Esophagus squamous epithelium (tissue), 5 donors: Measurements from ENCODE around the gene RPTOR. TPM values are rescaled to one million over a fixed set of nuclear protein-coding genes. Genes with fewer than 3 reads are reported as not detected.

ENCODE experiments used
- DNase-seq: peaks from one replicate; lab custom pipeline; 2025; lab: John Stamatoyannopoulos, UW
- H3K27ac ChIP-seq, 4 donors: fragments of 200-600 bp; sonication (generic); one replicate each; pipeline ENCODE4 v1.5.1; 2016 to 2019; ENCODE audit warnings: mild to moderate bottlenecking in 1 of 4
- H3K27me3 ChIP-seq, 4 donors: fragments of 200-600 bp; sonication (generic); 1 replicate in 3 of 4; 2 replicates in 1 of 4; pipeline versions ENCODE4 v1.5.1 to v1.6.0; 2017 to 2021; ENCODE audit warnings: antibody characterized with exemption in 1 of 4
- H3K36me3 ChIP-seq, 3 donors: fragments of 200-600 bp; sonication (generic); one replicate each; pipeline ENCODE4 v1.5.1; 2016 to 2019
- H3K4me1 ChIP-seq, 3 donors: fragments of 200-600 bp; sonication (generic); one replicate each; pipeline ENCODE4 v1.5.1; 2017 to 2019
- H3K4me3 ChIP-seq, 4 donors: fragments of 200-600 bp; sonication (generic); 1 replicate in 3 of 4; 2 replicates in 1 of 4; pipeline ENCODE4 v1.5.1; 2016 to 2019; ENCODE audit warnings: mild to moderate bottlenecking in 2 of 4, moderate library complexity in 1 of 4
- H3K9me3 ChIP-seq, 3 donors: fragments of 200-600 bp; sonication (generic); one replicate each; pipeline ENCODE4 v1.5.1; 2016 to 2019
- POLR2A ChIP-seq, 4 donors: fragments of 450-650 bp; IDR thresholded peaks; one replicate each; pipeline ENCODE4 v1.6.1; 2017; ENCODE audit warnings: antibody characterized with exemption in 4 of 4, mild to moderate bottlenecking in 4 of 4, moderate library complexity in 3 of 4
- WGBS, 2 donors: methylation state at CpG; one replicate each; pipeline ENCODE4 v1.1.5; 2018; 5-methylcytosine and 5-hydroxymethylcytosine counted together
- intact Hi-C: fragments of 100-400 bp; cut with DNase I; formaldehyde crosslinking; loops from one replicate; pipeline ENCODE4 v1.15.0; 2022
- total RNA-seq, 4 donors: library from RNA; depleted of rRNA; stranded (reverse); fragments of >200 nt; gene quantifications; one replicate each; pipeline ENCODE4 v1.1.0, GENCODE V29; 2016
- TF ChIP-seq, protein P1 (sequence below), 6 experiments: fragments of 450-650 bp in 4 of 6; fragments of 200-600 bp in 2 of 6; sonication (generic) in 2 of 6; IDR thresholded peaks; one replicate each; pipeline ENCODE4 v1.5.1; 2016 to 2019; ENCODE audit warnings: antibody characterized with exemption in 6 of 6, mild to moderate bottlenecking in 4 of 6, moderate library complexity in 4 of 6
- donor health status: DM: yes; HTN: yes; CAD: no.

RPTOR gene
- total RNA-seq, 4 donors from 2014 or later = 11.7 to 27.8 (median 22.8) TPM

DNA sequence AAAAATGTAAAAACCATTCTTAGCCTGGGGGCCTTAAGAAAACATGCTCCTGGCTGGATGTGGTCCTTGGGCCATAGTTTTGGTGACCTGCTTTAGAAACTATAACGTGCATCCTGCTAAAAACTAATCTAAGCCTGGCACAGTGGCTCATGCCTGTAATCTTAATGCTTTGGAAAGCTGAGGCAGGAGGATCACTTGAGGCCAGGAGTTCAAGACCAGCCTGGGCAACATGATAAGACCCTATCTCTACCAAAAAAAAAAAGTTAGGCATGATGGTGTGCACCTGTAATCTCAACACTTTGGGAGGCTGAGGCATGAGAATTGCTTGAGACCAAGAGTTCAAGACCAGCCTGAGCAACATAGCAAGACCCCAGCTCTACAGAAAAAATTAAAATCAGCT lies 263.2 kb downstream of the RPTOR start:
- H3K27ac ChIP-seq = no peak overlapping the region
- WGBS, 2 donors = 80 to 86% methylated on average over 1 of the region's 1 CpG

DNA sequence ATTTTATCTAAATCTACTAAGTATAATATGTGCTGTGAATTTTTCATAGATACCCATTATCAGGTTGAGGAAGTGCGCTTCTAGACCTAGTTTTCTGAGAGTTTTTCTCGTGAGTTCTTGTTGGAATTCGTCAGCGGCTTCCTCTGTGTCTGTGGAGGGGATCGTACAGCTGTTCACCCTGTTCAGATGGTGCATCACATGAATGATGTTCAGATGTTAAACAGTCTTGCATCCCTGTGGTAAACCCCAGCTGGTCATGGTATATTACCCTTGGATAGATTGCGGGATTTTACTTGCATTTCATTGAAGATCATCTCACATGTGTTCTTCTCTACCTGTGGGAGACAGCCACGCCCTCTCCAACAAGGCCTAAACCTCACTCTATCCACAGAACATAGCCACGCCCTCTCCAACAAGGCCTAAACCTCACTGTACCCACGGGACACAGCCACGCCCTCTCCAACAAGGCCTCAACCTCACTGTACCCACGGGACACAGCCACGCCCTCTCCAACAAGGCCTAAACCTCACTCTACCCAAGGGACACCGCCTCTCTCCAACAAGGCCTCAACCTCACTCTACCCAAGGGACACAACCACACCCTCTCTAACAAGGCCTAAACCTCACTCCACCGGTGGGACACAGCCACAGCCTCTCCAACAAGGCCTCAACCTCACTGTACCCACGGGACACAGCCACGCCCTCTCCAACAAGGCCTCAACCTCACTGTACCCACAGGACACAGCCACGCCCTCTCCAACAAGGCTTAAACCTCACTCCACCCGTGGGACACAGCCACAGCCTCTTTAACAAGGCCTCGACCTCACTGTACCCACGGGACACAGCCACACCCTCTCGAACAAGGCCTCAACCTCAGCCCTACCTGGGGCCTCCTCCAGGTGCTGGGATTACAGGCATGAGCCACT lies 266.8 kb downstream of the RPTOR start:
- Histone ChIP-seq H3K27ac (no peak overlapping the region), H3K9me3 (peaks cover 0 to 12% (median 8%) of the 10 kb centered on the region in 3 donors), H3K4me3 (no peak overlapping the region), H3K36me3 (peaks cover 0 to 5% (median 0%) of the 10 kb centered on the region in 3 donors), H3K27me3 (no peaks in the 10 kb centered on the region), H3K4me1 (peaks cover 0 to 8% (median 0%) of the 10 kb centered on the region in 3 donors)
- no peak for TF ChIP-seq POLR2A (IDR thresholded peaks at IDR 0.05)
- TF ChIP-seq, protein P1, sequence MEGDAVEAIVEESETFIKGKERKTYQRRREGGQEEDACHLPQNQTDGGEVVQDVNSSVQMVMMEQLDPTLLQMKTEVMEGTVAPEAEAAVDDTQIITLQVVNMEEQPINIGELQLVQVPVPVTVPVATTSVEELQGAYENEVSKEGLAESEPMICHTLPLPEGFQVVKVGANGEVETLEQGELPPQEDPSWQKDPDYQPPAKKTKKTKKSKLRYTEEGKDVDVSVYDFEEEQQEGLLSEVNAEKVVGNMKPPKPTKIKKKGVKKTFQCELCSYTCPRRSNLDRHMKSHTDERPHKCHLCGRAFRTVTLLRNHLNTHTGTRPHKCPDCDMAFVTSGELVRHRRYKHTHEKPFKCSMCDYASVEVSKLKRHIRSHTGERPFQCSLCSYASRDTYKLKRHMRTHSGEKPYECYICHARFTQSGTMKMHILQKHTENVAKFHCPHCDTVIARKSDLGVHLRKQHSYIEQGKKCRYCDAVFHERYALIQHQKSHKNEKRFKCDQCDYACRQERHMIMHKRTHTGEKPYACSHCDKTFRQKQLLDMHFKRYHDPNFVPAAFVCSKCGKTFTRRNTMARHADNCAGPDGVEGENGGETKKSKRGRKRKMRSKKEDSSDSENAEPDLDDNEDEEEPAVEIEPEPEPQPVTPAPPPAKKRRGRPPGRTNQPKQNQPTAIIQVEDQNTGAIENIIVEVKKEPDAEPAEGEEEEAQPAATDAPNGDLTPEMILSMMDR (IDR thresholded peaks at IDR 0.05) = no peak
- DNase-seq = no peak
- WGBS, 2 donors = 78 to 82% methylated on average over 21 of the region's 21 CpGs
- intact Hi-C loops = no loop called here

More for the DNA sequence above, 263.2 kb downstream of the RPTOR start:
- H3K9me3 ChIP-seq = peaks cover 0 to 17% (median 8%) of the 10 kb centered on the region in 3 donors
- H3K27me3 ChIP-seq = no peaks in the 10 kb centered on the region
- H3K4me1 ChIP-seq = peaks cover 0 to 8% (median 0%) of the 10 kb centered on the region in 3 donors
- H3K4me3 ChIP-seq = no peak overlapping the region
- no peak for DNase-seq
- TF ChIP-seq, protein P1 (IDR thresholded peaks at IDR 0.05) = no peak
- TF ChIP-seq POLR2A (IDR thresholded peaks at IDR 0.05) = no peak
- intact Hi-C loops = no loop called here
- peaks cover 0 to 5% (median 0%) of the 10 kb centered on the region in 3 donors for H3K36me3 ChIP-seq

DNA sequence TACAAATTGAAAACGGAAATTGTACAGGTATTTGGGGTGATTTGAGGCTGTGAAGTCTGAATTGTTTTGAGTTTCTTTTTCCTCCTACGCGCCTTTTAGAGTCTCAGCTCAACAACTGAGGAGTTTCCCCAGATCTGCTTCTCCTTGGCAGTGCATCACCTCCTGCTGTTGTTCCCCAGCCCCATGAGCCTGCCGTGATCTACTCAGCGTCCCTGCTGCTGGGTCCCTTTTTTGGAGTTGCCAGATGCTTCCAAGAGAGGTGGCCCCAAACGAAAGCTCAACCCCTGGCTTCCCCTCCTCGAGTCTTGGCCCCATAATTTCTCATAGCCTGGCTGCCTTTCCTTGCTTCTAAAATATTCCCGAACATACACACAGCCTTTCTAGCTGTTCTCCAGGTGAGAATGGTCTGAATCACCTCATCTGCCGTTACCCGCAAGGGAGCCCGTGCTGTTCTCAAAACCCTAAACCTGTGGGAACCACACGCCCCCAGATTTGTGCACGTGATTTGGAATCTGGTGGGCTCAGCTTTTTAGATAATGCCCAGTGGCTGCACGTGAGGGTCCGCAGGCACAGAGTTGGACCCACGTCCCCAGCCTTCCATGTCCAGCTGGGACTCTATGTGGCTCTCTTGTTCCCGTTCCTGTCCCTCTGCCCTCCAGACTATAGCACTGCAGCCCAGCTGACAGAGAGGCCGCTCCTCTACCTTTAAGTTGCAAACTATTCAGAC lies 267.9 kb downstream of the RPTOR start:
- intact Hi-C loops = no loop called here
- Histone ChIP-seq H3K4me1 (peaks cover 0 to 8% (median 0%) of the 10 kb centered on the region in 3 donors), H3K4me3 (no peak overlapping the region), H3K9me3 (peaks cover 0 to 2% (median 2%) of the 10 kb centered on the region in 3 donors), H3K36me3 (peaks cover 0 to 5% (median 0%) of the 10 kb centered on the region in 3 donors), H3K27me3 (no peaks in the 10 kb centered on the region), H3K27ac (no peak overlapping the region)
- no peak for DNase-seq
- WGBS, 2 donors = 87 to 91% methylated on average over 15 to 18 of the region's 18 CpGs
- TF ChIP-seq, protein P1 (IDR thresholded peaks at IDR 0.05) = no peak
- no peak for TF ChIP-seq POLR2A (IDR thresholded peaks at IDR 0.05)

GRCh38 chr17:80813318-80813717 lies 268.7 kb downstream of the RPTOR start:
- WGBS, 2 donors = 88 to 93% methylated on average over 5 of the region's 5 CpGs
- H3K4me3 ChIP-seq = no peak overlapping the region
- TF ChIP-seq, protein P1 (IDR thresholded peaks at IDR 0.05) = no peak
- TF ChIP-seq POLR2A (IDR thresholded peaks at IDR 0.05) = no peak
- intact Hi-C loops = no loop called here
- no peak for DNase-seq
- peaks cover 0 to 5% (median 0%) of the 10 kb centered on the region in 3 donors for H3K36me3 ChIP-seq
- H3K27me3 ChIP-seq = no peaks in the 10 kb centered on the region
- H3K27ac ChIP-seq = no peak overlapping the region
- H3K9me3 ChIP-seq = no peaks in the 10 kb centered on the region
- H3K4me1 ChIP-seq = peaks cover 0 to 8% (median 0%) of the 10 kb centered on the region in 3 donors
